CD4-positive, alpha-beta T cell treated with Interleukin-12 subunit alpha and Interleukin-12 subunit beta, for 1 hour (primary cell): Measurements from ENCODE around the gene ACYP1.

Source experiments
- DNase-seq: peaks from one replicate; pipeline ENCODE4 v3.0.0-alpha.2; 2020

ACYP1 gene

GRCh38 chr14:75030147-75030546 is 33.7 kb downstream of the ACYP1 start:
- DNase-seq, result no peak

- DNase-seq, result no peak
Observed at GRCh38 chr14:75025876-75026275, 37.9 kb downstream of the ACYP1 start.

GRCh38 chr14:75025082-75025481 is 38.7 kb downstream of the ACYP1 start:
- DNase-seq, result no peak

DNA sequence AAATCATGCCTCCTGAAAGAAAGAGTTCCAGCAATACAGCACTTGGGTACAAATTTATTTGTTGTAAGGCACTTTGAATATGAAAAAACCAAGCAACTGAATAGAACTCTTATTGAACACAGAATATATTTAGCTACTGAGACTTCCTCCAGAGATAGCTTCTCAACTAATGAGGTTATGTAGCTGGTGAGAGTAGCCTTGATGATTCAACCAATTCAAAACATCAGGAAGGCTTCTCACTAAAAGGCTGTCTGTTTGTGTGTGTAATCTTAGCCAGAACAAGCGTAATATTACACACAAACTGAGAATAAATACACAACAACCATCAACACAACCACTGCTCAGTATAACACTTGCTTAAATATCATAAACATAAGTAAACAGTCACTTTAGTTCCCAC is 40.7 kb downstream of the ACYP1 start:
- DNase-seq, result no peak

- no peak for DNase-seq
Observed at GRCh38 chr14:75022655-75023054, 41.2 kb downstream of the ACYP1 start.

GRCh38 chr14:75018694-75019093 is 45.1 kb downstream of the ACYP1 start:
- no peak for DNase-seq

GRCh38 chr14:75016815-75017214 is 47.0 kb downstream of the ACYP1 start:
- DNase-seq, result no peak

DNA sequence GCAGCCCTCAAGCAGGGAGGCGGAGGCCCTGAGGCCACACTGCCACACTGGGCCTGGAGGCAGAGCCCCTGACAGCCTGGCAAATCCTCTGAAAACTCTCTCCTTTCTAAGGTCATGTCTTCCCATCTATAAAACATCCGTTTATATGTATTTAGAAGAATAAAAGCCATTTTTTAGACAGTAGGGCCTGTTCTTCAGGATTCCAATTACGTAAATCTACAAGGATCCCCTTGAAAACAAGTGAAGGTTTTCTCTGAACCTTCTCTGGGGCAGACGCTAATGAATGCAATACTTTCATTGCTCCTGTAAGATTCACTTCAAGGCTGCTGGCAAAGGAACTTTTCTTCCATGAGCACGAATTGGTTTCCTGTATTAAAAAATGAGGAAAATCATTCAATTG is 48.3 kb downstream of the ACYP1 start:
- no peak for DNase-seq

DNA sequence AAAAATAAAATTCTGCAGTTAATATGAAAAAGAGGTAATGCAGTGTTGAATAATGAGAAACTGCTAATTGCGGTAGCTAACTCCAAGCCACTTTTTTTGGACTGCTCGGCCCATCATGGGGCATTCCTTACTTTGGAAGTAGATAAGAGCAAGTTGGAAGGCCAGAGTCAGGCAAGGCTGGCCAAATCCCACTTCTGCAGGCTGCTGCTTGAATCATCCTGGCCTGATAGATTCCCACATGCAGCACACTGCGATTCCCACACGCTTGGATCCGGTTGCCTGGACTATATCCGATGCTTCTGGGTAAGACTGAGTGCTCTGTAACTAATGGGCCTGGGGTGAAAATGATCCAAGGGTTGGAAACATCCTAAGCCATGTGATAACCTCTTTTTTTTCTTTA is 50.5 kb downstream of the ACYP1 start:
- DNase-seq, result no peak

DNA sequence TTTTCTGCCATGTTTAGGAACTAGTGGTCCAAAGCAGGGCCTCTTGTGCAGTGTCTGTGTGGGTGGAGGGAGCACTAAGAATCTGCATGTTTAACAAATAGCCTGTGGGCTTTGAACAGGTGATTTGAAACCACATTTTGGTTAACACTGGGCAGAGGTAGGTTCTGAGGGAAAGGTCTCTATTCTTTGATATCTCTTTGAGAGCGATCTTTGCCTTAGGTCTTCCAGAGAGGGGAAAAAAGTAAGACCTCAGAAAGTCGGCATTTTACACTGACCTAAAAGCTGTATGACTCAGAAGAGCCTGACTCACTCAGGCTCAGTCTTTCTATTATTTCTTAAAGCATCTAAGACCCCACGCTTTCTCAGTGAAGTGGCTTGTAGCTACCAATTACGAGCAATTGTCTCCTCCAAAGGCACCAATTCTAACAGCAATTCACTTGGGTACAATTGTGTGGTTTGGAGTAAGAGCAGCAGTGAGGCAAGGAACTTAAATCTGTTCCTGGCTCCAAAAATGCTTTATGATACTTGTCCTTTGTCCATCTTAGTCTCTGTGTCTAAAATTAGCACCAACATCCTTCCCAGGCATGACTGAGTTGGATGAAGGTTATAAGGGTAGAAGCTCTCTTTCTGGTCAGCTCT is 52.3 kb downstream of the ACYP1 start:
- DNase-seq, result no peak

- no peak for DNase-seq
Observed at GRCh38 chr14:75010472-75011093, 53.2 kb downstream of the ACYP1 start.

DNA sequence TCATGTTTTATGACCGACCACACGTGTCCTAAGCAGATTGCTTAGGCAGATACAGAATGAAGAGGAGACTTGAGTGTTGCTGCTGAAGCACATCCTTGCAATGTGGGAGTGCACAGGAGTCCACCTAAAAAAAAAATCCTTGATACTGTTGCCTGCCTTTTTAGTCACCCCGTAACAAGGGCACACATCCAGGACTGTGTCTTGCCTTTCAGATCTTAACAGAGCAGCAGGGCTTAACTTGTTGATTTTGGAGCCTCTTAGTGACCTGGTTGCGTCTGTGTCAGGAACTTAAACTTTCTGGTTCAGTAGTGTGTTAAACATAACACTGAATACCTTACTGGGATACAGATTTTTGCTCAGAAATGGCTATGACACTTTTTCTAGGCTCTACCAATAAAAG is 54.6 kb downstream of the ACYP1 start:
- DNase-seq, result no peak

GRCh38 chr14:75005357-75005756 is 58.5 kb downstream of the ACYP1 start:
- DNase-seq, result no peak

DNA sequence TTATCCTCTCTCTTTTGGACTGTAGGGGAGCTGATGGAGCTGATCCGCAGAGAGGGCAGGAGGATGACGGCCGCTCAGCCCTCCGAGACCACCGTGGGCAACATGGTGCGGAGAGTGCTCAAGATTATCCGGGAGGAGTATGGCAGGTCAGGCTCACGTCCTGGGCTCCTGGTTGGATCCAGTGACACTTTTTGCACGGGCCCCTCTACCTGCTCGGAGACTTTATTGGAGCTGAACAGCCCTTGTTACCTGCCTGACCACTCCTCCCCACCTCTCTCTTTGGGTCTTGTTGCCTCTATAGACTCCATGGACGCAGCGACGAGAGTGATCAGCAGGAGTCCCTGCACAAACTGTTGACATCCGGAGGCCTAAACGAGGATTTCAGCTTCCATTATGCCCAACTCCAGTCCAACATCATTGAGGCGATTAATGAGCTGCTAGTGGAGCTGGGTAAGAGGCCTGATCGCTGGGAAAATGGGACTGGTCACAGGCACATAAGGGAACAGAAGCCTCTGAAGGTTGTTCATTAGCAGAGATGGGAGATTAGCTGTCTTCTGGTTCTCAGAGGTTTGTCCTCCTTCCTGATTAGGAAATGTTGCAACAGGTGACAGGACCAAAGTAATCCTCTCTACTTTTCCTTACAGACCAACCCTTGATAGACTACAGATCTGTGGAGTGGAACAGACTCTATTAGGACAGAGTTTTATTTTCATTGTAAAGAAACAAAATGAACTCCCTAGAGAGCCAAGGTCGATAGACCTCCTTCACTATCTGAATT is 60.4 kb downstream of the ACYP1 start:
- no peak for DNase-seq
